H1 (cell line): ENCODE data around the gene WRAP53. TPM values are rescaled to one million over a fixed set of nuclear protein-coding genes. Genes with fewer than 3 reads are reported as not detected.

Experiments
- BCL11A ChIP-seq, 2 experiments: IDR thresholded peaks; one replicate each; pipeline ENCODE4 v1.6.1; 2011; ENCODE audit warnings: low read depth in 2 of 2, low read length in 2 of 2, mild to moderate bottlenecking in 2 of 2
- CEBPB ChIP-seq: IDR thresholded peaks from 2 replicates; pipeline ENCODE4 v1.6.1; 2012; ENCODE audit warnings: low read depth, low read length
- HDAC2 ChIP-seq, 2 experiments: fragments of 300-600 bp in 1 of 2; sonication (generic) in 1 of 2; IDR thresholded peaks; 2 replicates each; pipeline ENCODE4 v1.6.1; 2011 to 2012; ENCODE audit warnings: low read depth in 2 of 2, low read length in 2 of 2, mild to moderate bottlenecking in 2 of 2, moderate library complexity in 2 of 2, borderline replicate concordance in 1 of 2, inconsistent platforms in 1 of 2
- HDAC6 ChIP-seq: IDR thresholded peaks from one replicate; pipeline ENCODE4 v1.7.1; 2012; ENCODE audit warnings: low read depth, mild to moderate bottlenecking, inconsistent platforms, low read length, moderate library complexity
- JUND ChIP-seq: IDR thresholded peaks from 2 replicates; pipeline ENCODE4 v1.6.1; 2011; ENCODE audit warnings: mild to moderate bottlenecking, improper control_type of control experiment, low read length
- PHF8 ChIP-seq: fragments of 200-600 bp; sonication (generic); conservative IDR thresholded peaks from 2 replicates; pipeline ENCODE4 v1.7.1; 2012; ENCODE audit warnings: low read depth, mild to moderate bottlenecking, inconsistent platforms, low read length, moderate library complexity
- RFX5 ChIP-seq: IDR thresholded peaks from 2 replicates; pipeline ENCODE4 v1.6.1; 2011; ENCODE audit warnings: low read depth, low read length, improper control_type of control experiment, borderline replicate concordance
- polyA plus RNA-seq, 7 experiments: library from polyadenylated mRNA; depleted of rRNA in 3 of 7; stranded (reverse) in 5 of 7; unstranded in 2 of 7; fragments of >200 nt in 5 of 7; fragments of 200-250 nt in 2 of 7; gene quantifications; 1 replicate in 5 of 7; 2 replicates in 1 of 7; 4 replicates in 1 of 7; pipeline versions ENCODE4 v1.2.1 to v1.2.3, GENCODE V29; 2011 to 2013; ENCODE audit warnings: missing spikeins in 2 of 7, mixed read lengths in 2 of 7
- total RNA-seq: library from RNA; stranded (reverse); fragmentation: NEBNext Ultra II Directional; extraction: Animal tissue kit (Norgen Biotek cat#: 25700); gene quantifications from 2 replicates; pipeline ENCODE4 v1.2.1, GENCODE V29; 2021
- TF ChIP-seq, protein P1 (sequence below): fragments of 300-600 bp; sonication (generic); IDR thresholded peaks from 2 replicates; pipeline ENCODE4 v1.7.1; 2012; ENCODE audit warnings: low read length, moderate library complexity, mild to moderate bottlenecking, inconsistent platforms; ENCODE audit not compliant: insufficient replicate concordance

WRAP53 gene
- total and polyA plus RNA-seq, 2 of the 8 experiments (the other 6 are each of a cell fraction or from before 2014, with no cell fraction given) = 29.2 to 30.1 TPM

DNA sequence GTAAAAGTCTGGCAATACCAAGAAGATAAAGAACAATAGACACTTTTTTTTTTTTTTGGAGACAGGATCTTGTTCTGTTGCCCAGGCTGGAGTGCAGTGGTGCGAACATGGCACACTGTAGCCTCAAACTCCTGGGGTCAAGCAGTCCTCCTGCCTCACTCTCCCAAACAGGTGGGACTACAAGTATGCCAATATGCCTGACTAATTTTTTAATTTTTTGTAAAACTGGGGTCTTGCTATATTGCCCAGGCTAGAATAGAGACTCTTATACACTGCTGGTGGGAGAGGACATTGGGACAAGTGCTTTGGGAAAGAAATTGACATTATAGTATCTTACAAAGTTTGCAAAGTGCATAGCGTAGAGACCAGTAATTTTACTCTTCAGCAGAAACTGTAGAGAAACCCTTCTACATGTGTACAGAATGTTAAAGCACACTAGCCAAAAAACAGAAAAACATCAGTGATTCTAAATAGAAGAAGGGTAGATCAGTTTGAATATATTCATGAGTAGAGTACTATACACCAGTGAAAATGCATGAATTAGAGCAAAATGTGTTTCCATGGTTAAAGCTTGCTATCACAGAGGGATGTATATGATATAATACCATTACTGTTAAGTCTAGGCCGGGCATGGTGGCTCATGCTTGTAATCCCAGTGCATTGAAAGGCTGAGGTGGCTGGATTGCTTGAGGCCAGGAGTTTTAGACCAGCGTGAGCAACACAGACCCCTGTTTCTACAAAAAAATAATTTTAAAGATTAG is 9.7 kb downstream of the WRAP53 start (continued):
- TF ChIP-seq HDAC6 (no peak), JUND (no peak), RFX5 (no peak), HDAC2 (IDR thresholded peaks at IDR 0.05; ENCODE audit: borderline replicate concordance in 1 of 2, low read depth in 2 of 2, low read length in 2 of 2) (no peak), BCL11A (IDR thresholded peaks at IDR 0.05; ENCODE audit: low read depth in 2 of 2, low read length in 2 of 2) (no peak), PHF8 (no peak), CEBPB (no peak)
- TF ChIP-seq, protein P1, sequence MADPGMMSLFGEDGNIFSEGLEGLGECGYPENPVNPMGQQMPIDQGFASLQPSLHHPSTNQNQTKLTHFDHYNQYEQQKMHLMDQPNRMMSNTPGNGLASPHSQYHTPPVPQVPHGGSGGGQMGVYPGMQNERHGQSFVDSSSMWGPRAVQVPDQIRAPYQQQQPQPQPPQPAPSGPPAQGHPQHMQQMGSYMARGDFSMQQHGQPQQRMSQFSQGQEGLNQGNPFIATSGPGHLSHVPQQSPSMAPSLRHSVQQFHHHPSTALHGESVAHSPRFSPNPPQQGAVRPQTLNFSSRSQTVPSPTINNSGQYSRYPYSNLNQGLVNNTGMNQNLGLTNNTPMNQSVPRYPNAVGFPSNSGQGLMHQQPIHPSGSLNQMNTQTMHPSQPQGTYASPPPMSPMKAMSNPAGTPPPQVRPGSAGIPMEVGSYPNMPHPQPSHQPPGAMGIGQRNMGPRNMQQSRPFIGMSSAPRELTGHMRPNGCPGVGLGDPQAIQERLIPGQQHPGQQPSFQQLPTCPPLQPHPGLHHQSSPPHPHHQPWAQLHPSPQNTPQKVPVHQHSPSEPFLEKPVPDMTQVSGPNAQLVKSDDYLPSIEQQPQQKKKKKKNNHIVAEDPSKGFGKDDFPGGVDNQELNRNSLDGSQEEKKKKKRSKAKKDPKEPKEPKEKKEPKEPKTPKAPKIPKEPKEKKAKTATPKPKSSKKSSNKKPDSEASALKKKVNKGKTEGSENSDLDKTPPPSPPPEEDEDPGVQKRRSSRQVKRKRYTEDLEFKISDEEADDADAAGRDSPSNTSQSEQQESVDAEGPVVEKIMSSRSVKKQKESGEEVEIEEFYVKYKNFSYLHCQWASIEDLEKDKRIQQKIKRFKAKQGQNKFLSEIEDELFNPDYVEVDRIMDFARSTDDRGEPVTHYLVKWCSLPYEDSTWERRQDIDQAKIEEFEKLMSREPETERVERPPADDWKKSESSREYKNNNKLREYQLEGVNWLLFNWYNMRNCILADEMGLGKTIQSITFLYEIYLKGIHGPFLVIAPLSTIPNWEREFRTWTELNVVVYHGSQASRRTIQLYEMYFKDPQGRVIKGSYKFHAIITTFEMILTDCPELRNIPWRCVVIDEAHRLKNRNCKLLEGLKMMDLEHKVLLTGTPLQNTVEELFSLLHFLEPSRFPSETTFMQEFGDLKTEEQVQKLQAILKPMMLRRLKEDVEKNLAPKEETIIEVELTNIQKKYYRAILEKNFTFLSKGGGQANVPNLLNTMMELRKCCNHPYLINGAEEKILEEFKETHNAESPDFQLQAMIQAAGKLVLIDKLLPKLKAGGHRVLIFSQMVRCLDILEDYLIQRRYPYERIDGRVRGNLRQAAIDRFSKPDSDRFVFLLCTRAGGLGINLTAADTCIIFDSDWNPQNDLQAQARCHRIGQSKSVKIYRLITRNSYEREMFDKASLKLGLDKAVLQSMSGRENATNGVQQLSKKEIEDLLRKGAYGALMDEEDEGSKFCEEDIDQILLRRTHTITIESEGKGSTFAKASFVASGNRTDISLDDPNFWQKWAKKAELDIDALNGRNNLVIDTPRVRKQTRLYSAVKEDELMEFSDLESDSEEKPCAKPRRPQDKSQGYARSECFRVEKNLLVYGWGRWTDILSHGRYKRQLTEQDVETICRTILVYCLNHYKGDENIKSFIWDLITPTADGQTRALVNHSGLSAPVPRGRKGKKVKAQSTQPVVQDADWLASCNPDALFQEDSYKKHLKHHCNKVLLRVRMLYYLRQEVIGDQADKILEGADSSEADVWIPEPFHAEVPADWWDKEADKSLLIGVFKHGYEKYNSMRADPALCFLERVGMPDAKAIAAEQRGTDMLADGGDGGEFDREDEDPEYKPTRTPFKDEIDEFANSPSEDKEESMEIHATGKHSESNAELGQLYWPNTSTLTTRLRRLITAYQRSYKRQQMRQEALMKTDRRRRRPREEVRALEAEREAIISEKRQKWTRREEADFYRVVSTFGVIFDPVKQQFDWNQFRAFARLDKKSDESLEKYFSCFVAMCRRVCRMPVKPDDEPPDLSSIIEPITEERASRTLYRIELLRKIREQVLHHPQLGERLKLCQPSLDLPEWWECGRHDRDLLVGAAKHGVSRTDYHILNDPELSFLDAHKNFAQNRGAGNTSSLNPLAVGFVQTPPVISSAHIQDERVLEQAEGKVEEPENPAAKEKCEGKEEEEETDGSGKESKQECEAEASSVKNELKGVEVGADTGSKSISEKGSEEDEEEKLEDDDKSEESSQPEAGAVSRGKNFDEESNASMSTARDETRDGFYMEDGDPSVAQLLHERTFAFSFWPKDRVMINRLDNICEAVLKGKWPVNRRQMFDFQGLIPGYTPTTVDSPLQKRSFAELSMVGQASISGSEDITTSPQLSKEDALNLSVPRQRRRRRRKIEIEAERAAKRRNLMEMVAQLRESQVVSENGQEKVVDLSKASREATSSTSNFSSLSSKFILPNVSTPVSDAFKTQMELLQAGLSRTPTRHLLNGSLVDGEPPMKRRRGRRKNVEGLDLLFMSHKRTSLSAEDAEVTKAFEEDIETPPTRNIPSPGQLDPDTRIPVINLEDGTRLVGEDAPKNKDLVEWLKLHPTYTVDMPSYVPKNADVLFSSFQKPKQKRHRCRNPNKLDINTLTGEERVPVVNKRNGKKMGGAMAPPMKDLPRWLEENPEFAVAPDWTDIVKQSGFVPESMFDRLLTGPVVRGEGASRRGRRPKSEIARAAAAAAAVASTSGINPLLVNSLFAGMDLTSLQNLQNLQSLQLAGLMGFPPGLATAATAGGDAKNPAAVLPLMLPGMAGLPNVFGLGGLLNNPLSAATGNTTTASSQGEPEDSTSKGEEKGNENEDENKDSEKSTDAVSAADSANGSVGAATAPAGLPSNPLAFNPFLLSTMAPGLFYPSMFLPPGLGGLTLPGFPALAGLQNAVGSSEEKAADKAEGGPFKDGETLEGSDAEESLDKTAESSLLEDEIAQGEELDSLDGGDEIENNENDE = no peak
